Kidney (tissue), 14 donors: Measurements from ENCODE around the gene NETO1. TPM values are rescaled to one million over a fixed set of nuclear protein-coding genes. Genes with fewer than 3 reads are reported as not detected.
A peak's percentile ranks its signal among the peaks of the same experiment; 100 is the strongest.

Experiments used
- DNase-seq, 5 donors: peaks; one replicate each; pipeline ENCODE4 v3.0.0-alpha.2; 2013 to 2020
- FAIRE-seq: peaks from 2 replicates; lab custom pipeline; 2012; peaks lifted over from hg19 to GRCh38; lab: Jason Lieb, UNC
- H3K27ac ChIP-seq, 2 donors: one replicate each; pipeline ENCODE4 v1.7.0; 2013; ENCODE audit warnings: low read depth in 2 of 2, low read length in 2 of 2, inconsistent platforms in 1 of 2
- H3K27me3 ChIP-seq: one replicate; pipeline ENCODE4 v1.7.1; 2013; ENCODE audit warnings: low read length, inconsistent platforms; ENCODE audit not compliant: control insufficient read depth, insufficient read depth
- H3K36me3 ChIP-seq, 3 donors: one replicate each; pipeline versions ENCODE4 v1.7.0 to v1.7.1; 2013; ENCODE audit warnings: low read length in 3 of 3, control low read depth in 1 of 3, inconsistent platforms in 1 of 3; ENCODE audit not compliant: insufficient read depth in 3 of 3, control insufficient read depth in 2 of 3
- H3K4me1 ChIP-seq, 3 donors: one replicate each; pipeline versions ENCODE4 v1.7.0 to v1.7.1; 2013; ENCODE audit warnings: low read length in 3 of 3, inconsistent platforms in 1 of 3, low read depth in 1 of 3; ENCODE audit not compliant: control insufficient read depth in 2 of 3, insufficient read depth in 2 of 3
- H3K4me3 ChIP-seq, 3 donors: one replicate each; pipeline versions ENCODE4 v1.7.0 to v1.8.1; 2013; ENCODE audit warnings: low read length in 3 of 3, control low read depth in 1 of 3, inconsistent platforms in 1 of 3
- H3K9ac ChIP-seq, 3 donors: one replicate each; pipeline versions ENCODE4 v1.7.0 to v1.7.1; 2013; ENCODE audit warnings: low read length in 3 of 3, control low read depth in 1 of 3, inconsistent platforms in 1 of 3
- H3K9me3 ChIP-seq, 3 donors: one replicate each; pipeline versions ENCODE4 v1.7.0 to v1.7.1; 2013; ENCODE audit warnings: low read length in 3 of 3, control low read depth in 1 of 3, inconsistent platforms in 1 of 3; ENCODE audit not compliant: control insufficient read depth in 2 of 3, insufficient read depth in 1 of 3
- intact Hi-C: fragments of 100-400 bp; cut with DNase I; formaldehyde crosslinking; loops from one replicate; pipeline ENCODE4 v1.11.1; 2022
- microRNA-seq: library from miRNA; unstranded; fragments of <30 nt; microRNA quantifications from one replicate; pipeline ENCODE4 v1.2.0, GENCODE V29; 2020
- polyA plus RNA-seq: library from polyadenylated mRNA; stranded (reverse); fragments of 350-450 nt; fragmentation: Illumina TruSeq; extraction: RNeasy Lipid Tissue Mini Kit (QIAGEN cat#74804); gene quantifications from one replicate; pipeline ENCODE4 v1.2.3, GENCODE V29; 2014; ENCODE audit warnings: low read depth, low replicate concordance; ENCODE audit not compliant: insufficient read depth
- total RNA-seq: library from RNA; stranded (reverse); fragmentation: NEBNext Ultra II Directional; extraction: Animal tissue kit (Norgen Biotek cat#: 25700); gene quantifications from one replicate; pipeline ENCODE4 v1.2.1, GENCODE V29; 2021
- TF ChIP-seq, protein P1 (sequence below): IDR thresholded peaks from 3 replicates; pipeline ENCODE4 v1.5.1; 2012; ENCODE audit warnings: mild to moderate bottlenecking, moderate library complexity, borderline replicate concordance; ENCODE audit not compliant: insufficient read depth; ENCODE audit errors: extremely low read depth
- donor health status: control.
- donor health status: control.
- donor health status: control.
- donor health status: control.
- donor health status: control.
- donor health status: DM: yes; HTN: yes; CAD: no.
- donor health status: Normal renal cell carcinoma (clear cell type).

NETO1 gene
- total and polyA plus RNA-seq, 2 donors from 2014 or later: 1.6 TPM; not detected in 1

- H3K4me3 ChIP-seq: no peak overlapping the region
- H3K36me3 ChIP-seq: no peaks in the 10 kb centered on the region
- no peak for FAIRE-seq
- H3K4me1 ChIP-seq: peaks cover 0 to under 1% (median 0%) of the 10 kb centered on the region in 3 donors
- TF ChIP-seq, protein P1, sequence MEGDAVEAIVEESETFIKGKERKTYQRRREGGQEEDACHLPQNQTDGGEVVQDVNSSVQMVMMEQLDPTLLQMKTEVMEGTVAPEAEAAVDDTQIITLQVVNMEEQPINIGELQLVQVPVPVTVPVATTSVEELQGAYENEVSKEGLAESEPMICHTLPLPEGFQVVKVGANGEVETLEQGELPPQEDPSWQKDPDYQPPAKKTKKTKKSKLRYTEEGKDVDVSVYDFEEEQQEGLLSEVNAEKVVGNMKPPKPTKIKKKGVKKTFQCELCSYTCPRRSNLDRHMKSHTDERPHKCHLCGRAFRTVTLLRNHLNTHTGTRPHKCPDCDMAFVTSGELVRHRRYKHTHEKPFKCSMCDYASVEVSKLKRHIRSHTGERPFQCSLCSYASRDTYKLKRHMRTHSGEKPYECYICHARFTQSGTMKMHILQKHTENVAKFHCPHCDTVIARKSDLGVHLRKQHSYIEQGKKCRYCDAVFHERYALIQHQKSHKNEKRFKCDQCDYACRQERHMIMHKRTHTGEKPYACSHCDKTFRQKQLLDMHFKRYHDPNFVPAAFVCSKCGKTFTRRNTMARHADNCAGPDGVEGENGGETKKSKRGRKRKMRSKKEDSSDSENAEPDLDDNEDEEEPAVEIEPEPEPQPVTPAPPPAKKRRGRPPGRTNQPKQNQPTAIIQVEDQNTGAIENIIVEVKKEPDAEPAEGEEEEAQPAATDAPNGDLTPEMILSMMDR: no peak
- no peak overlapping the region for H3K27ac ChIP-seq
- no peak overlapping the region for H3K9ac ChIP-seq
- DNase-seq: no peak
- intact Hi-C loops: no loop called here
- H3K27me3 ChIP-seq: no peaks in the 10 kb centered on the region
- no peaks in the 10 kb centered on the region for H3K9me3 ChIP-seq
Observed at GRCh38 chr18:72697706-72698105, 170.1 kb downstream of the NETO1 start.

- intact Hi-C loops: no loop called here
Observed at GRCh38 chr18:72692595-72692994, 175.2 kb downstream of the NETO1 start.

More at GRCh38 chr18:72692595-72692994, 175.2 kb downstream of the NETO1 start:
- Histone ChIP-seq H3K9ac (no peak overlapping the region), H3K9me3 (no peaks in the 10 kb centered on the region), H3K36me3 (no peaks in the 10 kb centered on the region), H3K4me1 (peaks cover 0 to 5% (median 3%) of the 10 kb centered on the region in 3 donors), H3K27me3 (no peaks in the 10 kb centered on the region), H3K27ac (no peak overlapping the region), H3K4me3 (peak overlapping the region; percentile 30 to 69 (median 58))
- DNase-seq (peak in 1 of 5 donors; percentile 46), FAIRE-seq (no peak)
- TF ChIP-seq, protein P1: no peak

Small RNA genes within 50 kb of the gene (microRNA-seq; reads per million reads assigned to microRNA genes)
- gene MIR548AV: not detected
